ENCODE data around the gene HEATR1. TPM values are rescaled to one million over a fixed set of nuclear protein-coding genes. Genes with fewer than 3 reads are reported as not detected.

Gene HEATR1
- total RNA-seq, 1 experiment from 2014 or later, result 66.5 TPM

DNA sequence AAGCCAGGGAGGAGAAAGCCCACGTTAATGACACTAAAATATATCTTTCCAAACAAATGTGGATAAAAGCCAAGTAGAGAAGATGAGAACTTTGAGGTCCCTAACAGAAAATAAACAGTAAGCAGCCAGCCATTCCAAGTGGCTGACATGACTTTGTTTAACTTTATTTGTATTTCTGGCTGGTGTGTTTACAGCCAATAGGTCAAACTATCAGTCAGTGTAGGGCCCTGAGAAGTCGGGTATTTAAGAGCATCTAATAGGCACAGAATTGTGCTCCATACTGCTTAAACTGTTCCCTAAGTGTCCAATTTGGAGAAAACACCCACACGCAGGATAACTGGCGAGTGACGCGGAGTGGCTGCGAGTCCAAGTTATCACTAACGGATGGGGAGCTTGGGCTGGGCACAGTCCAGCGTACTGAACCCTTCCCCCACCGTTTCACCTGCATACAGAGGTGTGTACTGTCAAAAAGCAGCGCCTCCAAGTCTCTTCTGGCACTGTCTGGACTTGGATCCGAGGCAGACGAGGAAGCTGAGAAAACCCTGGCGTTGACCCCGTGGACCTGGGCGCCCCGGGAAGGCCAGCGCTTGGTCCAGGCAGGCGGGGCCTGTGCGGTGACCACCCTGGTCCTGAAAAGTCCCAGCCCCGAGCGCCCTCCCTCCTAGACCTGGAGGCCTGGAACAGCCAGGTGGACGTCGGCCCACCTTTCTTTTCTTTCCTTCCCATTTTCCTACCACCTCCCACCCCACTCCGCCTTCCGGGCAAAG, 81.2 kb downstream of the HEATR1 start:
- ChIA-PET POLR2A (no interaction called here), CTCF (no interaction called here)
- DNase-seq (ENCODE audit: low read depth, low spot score), result no peak
- intact Hi-C loops (cut with micrococcal nuclease; ENCODE audit: unreplicated experiment) (loop anchor here (5.0 kb wide), 1 partner anchor 126 kb away; no protein-coding TSS in a partner anchor), in situ Hi-C loops (cut with HindIII; ENCODE audit: low pct_unique_long_range_greater_than_20kb, low sequenced_read_pairs) (no loop called here)
- Histone ChIP-seq H3K36me3 (ENCODE audit: control insufficient read depth, insufficient read depth, low read length) (peaks cover 12% of the 10 kb centered on the region), H3K4me1 (ENCODE audit: control insufficient read depth, insufficient read depth, low read length) (peaks cover 39% of the 10 kb centered on the region), H3K27ac (ENCODE audit: low read length) (peak overlapping the region; percentile 100), H3K4me3 (ENCODE audit: low read depth in 2 of 2, low read length in 2 of 2) (peak overlapping the region; percentile 80 to 96), H3K27me3 (ENCODE audit: control insufficient read depth, insufficient read depth, low read length) (no peaks in the 10 kb centered on the region), H3K9me3 (ENCODE audit: control insufficient read depth, insufficient read depth, low read depth, low read length) (no peaks in the 10 kb centered on the region)
- TF ChIP-seq, protein P1, sequence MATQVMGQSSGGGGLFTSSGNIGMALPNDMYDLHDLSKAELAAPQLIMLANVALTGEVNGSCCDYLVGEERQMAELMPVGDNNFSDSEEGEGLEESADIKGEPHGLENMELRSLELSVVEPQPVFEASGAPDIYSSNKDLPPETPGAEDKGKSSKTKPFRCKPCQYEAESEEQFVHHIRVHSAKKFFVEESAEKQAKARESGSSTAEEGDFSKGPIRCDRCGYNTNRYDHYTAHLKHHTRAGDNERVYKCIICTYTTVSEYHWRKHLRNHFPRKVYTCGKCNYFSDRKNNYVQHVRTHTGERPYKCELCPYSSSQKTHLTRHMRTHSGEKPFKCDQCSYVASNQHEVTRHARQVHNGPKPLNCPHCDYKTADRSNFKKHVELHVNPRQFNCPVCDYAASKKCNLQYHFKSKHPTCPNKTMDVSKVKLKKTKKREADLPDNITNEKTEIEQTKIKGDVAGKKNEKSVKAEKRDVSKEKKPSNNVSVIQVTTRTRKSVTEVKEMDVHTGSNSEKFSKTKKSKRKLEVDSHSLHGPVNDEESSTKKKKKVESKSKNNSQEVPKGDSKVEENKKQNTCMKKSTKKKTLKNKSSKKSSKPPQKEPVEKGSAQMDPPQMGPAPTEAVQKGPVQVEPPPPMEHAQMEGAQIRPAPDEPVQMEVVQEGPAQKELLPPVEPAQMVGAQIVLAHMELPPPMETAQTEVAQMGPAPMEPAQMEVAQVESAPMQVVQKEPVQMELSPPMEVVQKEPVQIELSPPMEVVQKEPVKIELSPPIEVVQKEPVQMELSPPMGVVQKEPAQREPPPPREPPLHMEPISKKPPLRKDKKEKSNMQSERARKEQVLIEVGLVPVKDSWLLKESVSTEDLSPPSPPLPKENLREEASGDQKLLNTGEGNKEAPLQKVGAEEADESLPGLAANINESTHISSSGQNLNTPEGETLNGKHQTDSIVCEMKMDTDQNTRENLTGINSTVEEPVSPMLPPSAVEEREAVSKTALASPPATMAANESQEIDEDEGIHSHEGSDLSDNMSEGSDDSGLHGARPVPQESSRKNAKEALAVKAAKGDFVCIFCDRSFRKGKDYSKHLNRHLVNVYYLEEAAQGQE (IDR thresholded peaks at IDR 0.05; ENCODE audit: insufficient read depth in 1 of 2, low read depth in 2 of 2, low read length in 1 of 2), result peak; percentile 64 to 74; a peak in 2 of 4 replicates
- TF ChIP-seq, protein P2, sequence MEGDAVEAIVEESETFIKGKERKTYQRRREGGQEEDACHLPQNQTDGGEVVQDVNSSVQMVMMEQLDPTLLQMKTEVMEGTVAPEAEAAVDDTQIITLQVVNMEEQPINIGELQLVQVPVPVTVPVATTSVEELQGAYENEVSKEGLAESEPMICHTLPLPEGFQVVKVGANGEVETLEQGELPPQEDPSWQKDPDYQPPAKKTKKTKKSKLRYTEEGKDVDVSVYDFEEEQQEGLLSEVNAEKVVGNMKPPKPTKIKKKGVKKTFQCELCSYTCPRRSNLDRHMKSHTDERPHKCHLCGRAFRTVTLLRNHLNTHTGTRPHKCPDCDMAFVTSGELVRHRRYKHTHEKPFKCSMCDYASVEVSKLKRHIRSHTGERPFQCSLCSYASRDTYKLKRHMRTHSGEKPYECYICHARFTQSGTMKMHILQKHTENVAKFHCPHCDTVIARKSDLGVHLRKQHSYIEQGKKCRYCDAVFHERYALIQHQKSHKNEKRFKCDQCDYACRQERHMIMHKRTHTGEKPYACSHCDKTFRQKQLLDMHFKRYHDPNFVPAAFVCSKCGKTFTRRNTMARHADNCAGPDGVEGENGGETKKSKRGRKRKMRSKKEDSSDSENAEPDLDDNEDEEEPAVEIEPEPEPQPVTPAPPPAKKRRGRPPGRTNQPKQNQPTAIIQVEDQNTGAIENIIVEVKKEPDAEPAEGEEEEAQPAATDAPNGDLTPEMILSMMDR (IDR thresholded peaks at IDR 0.05), result no peak
- TF ChIP-seq TCF7L2 (IDR thresholded peaks at IDR 0.05; ENCODE audit: low read depth, low read length) (no peak), POLR2AphosphoS5 (IDR thresholded peaks at IDR 0.05; ENCODE audit: low read depth, low read length) (no peak), SIN3A (IDR thresholded peaks at IDR 0.05; ENCODE audit: borderline replicate concordance, insufficient read depth, low read depth, low read length) (no peak)
- ATAC-seq, result peak; percentile 69
- BruUV-seq (replicated peaks), result no TSS peak

DNA sequence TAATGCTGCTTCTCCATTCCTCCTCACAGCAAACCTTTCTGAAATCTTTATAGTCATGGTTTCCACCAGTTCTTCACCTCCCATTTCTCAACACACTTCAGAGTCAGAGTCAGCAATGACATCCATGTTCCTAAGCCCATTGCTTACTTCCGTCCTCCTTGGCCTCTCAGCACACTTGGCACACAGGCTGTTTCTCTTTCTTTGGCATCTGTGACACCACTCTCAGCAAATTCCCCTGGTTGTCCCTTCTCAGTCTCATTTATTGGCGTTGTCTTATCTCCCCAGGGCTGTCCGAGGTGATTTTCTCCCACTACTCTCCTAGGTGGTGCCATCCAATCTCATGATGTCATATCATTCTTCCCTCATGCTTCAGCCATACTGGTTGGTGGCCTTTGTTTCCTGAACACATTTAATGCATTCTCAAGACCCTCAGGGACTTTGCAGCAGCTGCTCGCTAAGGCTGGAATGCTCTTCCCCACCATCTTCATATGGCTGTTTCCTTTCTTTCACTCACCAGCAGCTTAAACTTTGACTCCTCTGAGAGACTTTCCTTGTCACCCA, 83.8 kb downstream of the HEATR1 start:
- BruUV-seq (replicated peaks), result no TSS peak
- no peaks in the 10 kb centered on the region for H3K27me3 ChIP-seq (ENCODE audit: control insufficient read depth, insufficient read depth, low read length)
- intact Hi-C loops (cut with micrococcal nuclease; ENCODE audit: unreplicated experiment), result loop anchor here (5.0 kb wide), 1 partner anchor 123 kb away; no protein-coding TSS in a partner anchor
- in situ Hi-C loops (cut with HindIII; ENCODE audit: low pct_unique_long_range_greater_than_20kb, low sequenced_read_pairs), result no loop called here
- H3K9me3 ChIP-seq (ENCODE audit: control insufficient read depth, insufficient read depth, low read depth, low read length), result no peaks in the 10 kb centered on the region
- H3K36me3 ChIP-seq (ENCODE audit: control insufficient read depth, insufficient read depth, low read length), result no peaks in the 10 kb centered on the region; the same call in 1 of the 2 replicates
- H3K4me1 ChIP-seq (ENCODE audit: control insufficient read depth, insufficient read depth, low read length), result peaks cover 46% of the 10 kb centered on the region
- DNase-seq (ENCODE audit: low read depth, low spot score) (no peak), ATAC-seq (no peak)
- ChIA-PET POLR2A (no interaction called here), CTCF (interaction anchor here (0.6 kb wide), 1 partner anchor 971 kb away, joined by 10 read pairs; no protein-coding TSS in a partner anchor)
- peak overlapping the region; percentile 100 for H3K27ac ChIP-seq (ENCODE audit: low read length)
- H3K4me3 ChIP-seq (ENCODE audit: low read depth in 2 of 2, low read length in 2 of 2), result no peak overlapping the region
- TF ChIP-seq TCF7L2 (IDR thresholded peaks at IDR 0.05; ENCODE audit: low read depth, low read length) (no peak), SIN3A (IDR thresholded peaks at IDR 0.05; ENCODE audit: borderline replicate concordance, insufficient read depth, low read depth, low read length) (no peak), POLR2AphosphoS5 (IDR thresholded peaks at IDR 0.05; ENCODE audit: low read depth, low read length) (no peak)
- TF ChIP-seq, protein P1 (IDR thresholded peaks at IDR 0.05; ENCODE audit: insufficient read depth in 1 of 2, low read depth in 2 of 2, low read length in 1 of 2), result no peak
- TF ChIP-seq, protein P2 (IDR thresholded peaks at IDR 0.05), result no peak
